C4-2B (cell line): ENCODE results near the gene INAFM2.
A peak's percentile ranks its signal among the peaks of the same experiment; 100 is the strongest.

Experiments used
- H3K27ac ChIP-seq: fragments of 450-650 bp; 2 replicates; pipeline ENCODE4 v1.5.1; 2017
- CTCF ChIP-seq: fragments of 450-650 bp; conservative IDR thresholded peaks from 2 replicates; pipeline ENCODE4 v1.5.1; 2017; ENCODE audit warnings: mild to moderate bottlenecking
- ZFX ChIP-seq: fragments of 450-650 bp; IDR thresholded peaks from 2 replicates; pipeline ENCODE4 v1.6.1; 2017

The INAFM2 gene

DNA sequence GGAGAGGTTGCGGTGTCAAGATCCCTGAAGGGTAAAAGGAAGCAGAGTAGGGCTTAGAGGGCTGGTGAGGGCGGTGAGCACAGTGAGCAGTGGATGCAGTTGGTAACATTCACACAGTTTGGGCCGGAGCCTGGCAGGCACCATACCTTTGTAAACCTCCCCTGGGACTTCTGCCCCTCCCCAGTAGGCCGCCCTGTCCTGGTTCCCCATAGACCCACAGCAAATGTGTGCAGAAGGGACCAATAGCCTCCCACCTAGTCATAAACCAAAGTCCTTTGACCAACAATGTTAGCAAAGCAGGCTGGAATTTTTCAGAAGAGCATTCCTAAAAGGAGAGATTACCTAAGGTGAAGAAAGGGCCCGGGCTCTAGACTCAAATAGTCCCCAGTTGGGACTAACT, 25.7 kb downstream of the INAFM2 start:
- TF ChIP-seq CTCF (no peak), ZFX (no peak)
- H3K27ac ChIP-seq = no peak overlapping the region

DNA sequence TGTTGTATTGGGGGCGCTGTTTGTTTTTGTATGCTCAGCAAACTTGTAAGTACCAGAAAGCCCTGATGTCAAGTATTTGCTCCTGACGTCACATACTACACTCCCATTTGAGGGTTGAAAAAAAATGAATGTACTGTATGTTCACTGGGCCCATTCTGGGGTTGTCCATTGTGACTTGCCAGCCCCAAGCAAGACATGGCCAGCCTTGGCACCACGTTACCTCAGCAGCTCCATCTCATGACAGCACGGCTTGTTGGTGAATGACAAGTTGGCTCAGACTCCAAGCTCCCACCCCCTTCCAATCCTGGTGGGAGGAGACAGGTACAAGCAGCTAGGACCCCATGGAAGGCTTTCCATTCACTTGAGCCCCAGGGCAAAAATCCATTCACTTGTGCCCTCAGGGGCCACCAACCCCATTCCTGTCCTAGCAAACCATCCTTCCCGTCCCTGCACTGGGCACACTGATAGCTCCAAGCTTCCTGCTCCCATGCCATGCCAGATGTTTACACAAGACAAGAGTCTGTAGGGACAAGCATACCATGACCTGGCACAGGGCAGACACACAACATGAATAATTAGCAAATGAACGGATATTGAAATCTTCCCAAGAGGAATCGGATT, 28.9 kb downstream of the INAFM2 start:
- H3K27ac ChIP-seq = peak overlapping the region; percentile 64
- no peak for TF ChIP-seq ZFX
- TF ChIP-seq CTCF = no peak

DNA sequence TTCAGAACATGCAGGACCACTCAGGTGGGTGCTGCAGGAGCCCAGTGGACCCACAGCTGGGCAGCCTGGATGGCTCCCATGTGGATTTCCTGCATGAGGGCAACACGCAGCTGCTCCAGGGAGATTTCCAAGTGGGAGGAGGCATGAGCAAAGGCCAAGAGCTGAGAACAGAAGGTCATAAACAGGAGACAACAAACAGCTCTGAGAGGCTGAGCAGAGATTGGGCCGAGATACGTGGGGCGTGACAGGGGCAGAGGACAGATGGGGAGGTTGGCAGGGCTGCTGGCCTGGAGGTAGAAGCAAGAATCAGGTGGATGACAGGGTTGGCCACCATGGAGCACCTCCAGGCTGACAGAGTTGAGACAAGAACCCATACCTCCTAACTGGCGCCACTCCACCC, 30.2 kb downstream of the INAFM2 start:
- no peak for TF ChIP-seq CTCF
- TF ChIP-seq ZFX = no peak
- peak overlapping the region; percentile 64 for H3K27ac ChIP-seq

DNA sequence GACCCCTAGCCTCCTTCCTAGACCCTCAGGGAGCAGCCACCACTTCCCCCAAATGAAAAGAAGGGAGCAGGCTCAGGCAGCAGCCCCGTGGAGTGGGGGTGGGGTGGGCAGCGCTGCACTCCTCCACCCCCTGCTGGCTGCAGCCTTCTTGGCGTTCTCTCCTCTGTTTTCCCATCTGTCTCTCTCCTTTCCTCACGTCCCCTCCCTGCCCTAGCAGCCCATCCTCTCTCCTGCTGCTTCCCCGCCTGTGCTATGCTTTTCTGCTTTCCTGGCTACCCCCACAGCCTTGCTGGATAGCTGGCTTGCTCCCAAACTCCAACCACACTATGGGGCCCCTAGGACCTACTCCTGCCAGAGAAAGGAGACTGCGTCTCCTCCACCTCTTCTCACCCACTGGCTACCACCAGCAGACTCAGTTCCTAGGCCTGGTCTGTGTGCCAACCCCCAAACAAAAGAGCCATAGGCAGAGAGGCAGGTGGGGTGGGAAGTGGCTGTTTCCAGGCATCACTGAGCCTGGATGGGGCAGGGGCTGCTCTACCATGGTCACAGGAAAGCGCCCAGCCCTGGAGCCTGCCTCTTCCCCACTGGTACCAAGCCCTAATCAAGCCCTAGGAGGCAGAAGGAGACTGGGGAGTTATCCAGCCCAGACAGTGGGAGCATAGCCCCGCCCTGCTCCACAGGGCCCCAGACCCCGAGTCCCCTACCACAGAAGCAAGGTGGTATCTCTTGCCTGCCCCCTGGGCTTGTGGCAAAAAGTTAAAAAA, 31.1 kb downstream of the INAFM2 start:
- no peak for TF ChIP-seq ZFX
- no peak; the same call in 1 of the 2 replicates for TF ChIP-seq CTCF
- H3K27ac ChIP-seq = peak overlapping the region; percentile 64

DNA sequence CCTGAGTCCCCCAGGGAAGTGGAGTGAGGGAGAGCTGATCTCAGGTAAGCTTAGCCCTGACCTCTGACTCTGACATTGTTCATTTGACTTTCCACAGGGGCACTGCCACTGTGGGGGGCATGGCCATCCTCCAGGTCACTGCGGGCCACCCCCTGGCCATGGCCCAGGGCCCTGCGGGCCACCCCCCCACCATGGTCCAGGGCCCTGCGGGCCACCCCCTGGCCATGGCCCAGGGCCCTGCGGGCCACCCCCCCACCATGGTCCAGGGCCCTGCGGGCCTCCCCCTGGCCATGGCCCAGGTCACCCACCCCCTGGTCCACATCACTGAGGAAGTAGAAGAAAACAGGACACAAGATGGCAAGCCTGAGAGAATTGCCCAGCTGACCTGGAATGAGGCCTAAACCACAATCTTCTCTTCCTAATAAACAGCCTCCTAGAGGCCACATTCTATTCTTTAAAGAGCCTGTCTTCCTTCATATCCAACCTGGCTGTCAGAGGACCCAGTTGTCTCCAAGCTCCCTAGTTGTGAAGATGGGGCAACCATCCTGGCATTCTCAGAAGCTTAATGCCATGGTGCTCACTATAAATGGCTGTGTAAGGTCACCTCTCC, 32.6 kb downstream of the INAFM2 start:
- H3K27ac ChIP-seq = no peak overlapping the region
- TF ChIP-seq CTCF = no peak
- TF ChIP-seq ZFX = no peak

GRCh38 chr15:40357246-40357645, 33.8 kb downstream of the INAFM2 start:
- no peak overlapping the region; the same call in 1 of the 2 replicates for H3K27ac ChIP-seq
- TF ChIP-seq ZFX (no peak), CTCF (no peak)

GRCh38 chr15:40357723-40358470, 34.4 kb downstream of the INAFM2 start, which contains the start of gene DISP2:
TSS of gene DISP2 (plus strand) at chr15:40358219. CDS start at chr15:40358322, 103 bp downstream.
- H3K27ac ChIP-seq = peak within 1 kb of the TSS; percentile 34
- TF ChIP-seq CTCF = no peak
